Retinal pigment epithelial cell (primary cell): Measurements from ENCODE around the gene IRGC.
A peak's percentile ranks its signal among the peaks of the same experiment; 100 is the strongest.
"Not testable (repeated sequence)": the region's sequence is repeated elsewhere in the genome, so short reads cannot be mapped to it uniquely, and the experiment has no call there.

Experiments used
- DNase-seq: peaks from one replicate; pipeline ENCODE4 v3.0.0-alpha.2; 2010; ENCODE audit warnings: low read depth
- H3K4me3 ChIP-seq: 2 replicates; pipeline ENCODE4 v1.5.1; 2011; ENCODE audit warnings: mild to moderate bottlenecking, low read length, control low read depth, moderate library complexity
- CTCF ChIP-seq: conservative IDR thresholded peaks from 2 replicates; pipeline ENCODE4 v1.5.1; 2011; ENCODE audit warnings: low read depth, low read length, control low read depth, inconsistent platforms

Gene IRGC

GRCh38 chr19:43674183-43674582, 41.7 kb upstream of the IRGC start:
- no peak for TF ChIP-seq CTCF
- no peak overlapping the region for H3K4me3 ChIP-seq

GRCh38 chr19:43674596-43674995, 41.3 kb upstream of the IRGC start:
- TF ChIP-seq CTCF, result no peak
- DNase-seq, result no peak
- no peak overlapping the region for H3K4me3 ChIP-seq

More at GRCh38 chr19:43674183-43674582, 41.7 kb upstream of the IRGC start:
- DNase-seq, result no peak

GRCh38 chr19:43675269-43675879, 40.5 kb upstream of the IRGC start:
- no peak for TF ChIP-seq CTCF
- H3K4me3 ChIP-seq, result no peak overlapping the region
- DNase-seq, result peak; percentile 59

- H3K4me3 ChIP-seq, result no peak overlapping the region
- TF ChIP-seq CTCF, result no peak
- no peak for DNase-seq
Observed at GRCh38 chr19:43675906-43676305, 40.0 kb upstream of the IRGC start.

GRCh38 chr19:43678512-43679261, 37.2 kb upstream of the IRGC start:
- no peak for DNase-seq
- no peak overlapping the region for H3K4me3 ChIP-seq
- TF ChIP-seq CTCF, result no peak

GRCh38 chr19:43681821-43682220, 34.1 kb upstream of the IRGC start:
- no peak for DNase-seq
- H3K4me3 ChIP-seq, result no peak overlapping the region
- no peak for TF ChIP-seq CTCF

- H3K4me3 ChIP-seq, DNase-seq: not testable (repeated sequence)
Observed at GRCh38 chr19:43682269-43682668, 33.6 kb upstream of the IRGC start.
